ENCODE data around the gene CCDC50.

Gene CCDC50

DNA sequence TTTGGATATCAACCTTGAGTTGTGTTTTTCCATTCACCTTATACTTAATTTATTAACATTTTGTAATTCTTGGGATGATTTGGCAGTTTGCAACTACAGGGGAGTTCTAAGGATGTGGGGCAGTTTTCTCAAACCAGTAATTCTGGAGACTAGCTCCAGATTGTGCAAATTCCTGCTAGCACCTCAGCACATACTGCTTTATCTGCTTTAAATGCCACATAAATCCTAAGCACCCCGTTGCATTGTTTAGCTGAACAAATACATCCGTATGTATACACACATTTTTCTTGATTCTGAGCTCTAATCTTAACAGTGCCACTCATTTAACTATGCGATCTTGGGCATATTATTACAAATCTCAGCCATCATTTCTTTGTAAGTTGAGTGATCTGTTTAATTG, 18.0 kb downstream of the CCDC50 start:
- Histone ChIP-seq H3K27me3 (ENCODE audit: insufficient read depth, low read depth) (no peaks in the 10 kb centered on the region), H3K27ac (no peak overlapping the region), H3K9ac (no peak overlapping the region), H3K36me3 (ENCODE audit: insufficient read depth) (no peaks in the 10 kb centered on the region), H3K4me3 (IDR thresholded peaks at IDR 0.05; ENCODE audit: insufficient read depth, low read depth, low read length) (no peak overlapping the region), H4K20me1 (ENCODE audit: insufficient read depth) (peaks cover 17% of the 10 kb centered on the region), H3K79me2 (ENCODE audit: insufficient read depth, low read depth) (peaks cover 97% of the 10 kb centered on the region), H3K4me2 (no peak overlapping the region), H2AFZ (ENCODE audit: low read depth) (no peak overlapping the region), H3K4me1 (ENCODE audit: low read depth, poor library complexity, severe bottlenecking) (peaks cover 37% of the 10 kb centered on the region)
- TF ChIP-seq, protein P1, sequence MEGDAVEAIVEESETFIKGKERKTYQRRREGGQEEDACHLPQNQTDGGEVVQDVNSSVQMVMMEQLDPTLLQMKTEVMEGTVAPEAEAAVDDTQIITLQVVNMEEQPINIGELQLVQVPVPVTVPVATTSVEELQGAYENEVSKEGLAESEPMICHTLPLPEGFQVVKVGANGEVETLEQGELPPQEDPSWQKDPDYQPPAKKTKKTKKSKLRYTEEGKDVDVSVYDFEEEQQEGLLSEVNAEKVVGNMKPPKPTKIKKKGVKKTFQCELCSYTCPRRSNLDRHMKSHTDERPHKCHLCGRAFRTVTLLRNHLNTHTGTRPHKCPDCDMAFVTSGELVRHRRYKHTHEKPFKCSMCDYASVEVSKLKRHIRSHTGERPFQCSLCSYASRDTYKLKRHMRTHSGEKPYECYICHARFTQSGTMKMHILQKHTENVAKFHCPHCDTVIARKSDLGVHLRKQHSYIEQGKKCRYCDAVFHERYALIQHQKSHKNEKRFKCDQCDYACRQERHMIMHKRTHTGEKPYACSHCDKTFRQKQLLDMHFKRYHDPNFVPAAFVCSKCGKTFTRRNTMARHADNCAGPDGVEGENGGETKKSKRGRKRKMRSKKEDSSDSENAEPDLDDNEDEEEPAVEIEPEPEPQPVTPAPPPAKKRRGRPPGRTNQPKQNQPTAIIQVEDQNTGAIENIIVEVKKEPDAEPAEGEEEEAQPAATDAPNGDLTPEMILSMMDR (conservative IDR thresholded peaks at IDR 0.05; ENCODE audit: low read depth, low read length), result no peak

DNA sequence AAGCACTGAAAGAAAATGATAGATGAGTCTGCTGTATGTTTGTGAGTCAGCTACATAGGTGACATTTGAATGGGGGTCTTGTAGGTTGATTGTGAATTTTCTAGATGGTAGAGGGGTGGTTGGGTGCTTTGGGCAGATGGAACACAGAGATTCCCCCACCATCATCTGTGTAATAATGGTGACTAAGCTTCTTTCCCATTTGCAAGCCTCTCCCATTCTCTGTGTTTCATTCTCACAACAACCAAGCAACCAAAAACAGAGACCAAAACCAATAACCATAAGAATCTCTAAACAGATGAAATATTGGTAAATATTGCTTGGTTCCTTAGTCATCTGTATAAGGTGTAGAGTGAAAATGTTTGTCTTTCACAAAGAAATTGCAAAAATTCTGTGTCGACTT, 18.9 kb downstream of the CCDC50 start:
- Histone ChIP-seq H3K9ac (no peak overlapping the region), H4K20me1 (ENCODE audit: insufficient read depth) (peaks cover 13% of the 10 kb centered on the region), H3K4me3 (IDR thresholded peaks at IDR 0.05; ENCODE audit: insufficient read depth, low read depth, low read length) (no peak overlapping the region), H2AFZ (ENCODE audit: low read depth) (no peak overlapping the region), H3K27ac (no peak overlapping the region), H3K36me3 (ENCODE audit: insufficient read depth) (no peaks in the 10 kb centered on the region), H3K27me3 (ENCODE audit: insufficient read depth, low read depth) (no peaks in the 10 kb centered on the region), H3K79me2 (ENCODE audit: insufficient read depth, low read depth) (peaks cover 96% of the 10 kb centered on the region), H3K4me1 (ENCODE audit: low read depth, poor library complexity, severe bottlenecking) (peaks cover 37% of the 10 kb centered on the region), H3K4me2 (no peak overlapping the region)
- TF ChIP-seq, protein P1 (conservative IDR thresholded peaks at IDR 0.05; ENCODE audit: low read depth, low read length), result no peak

DNA sequence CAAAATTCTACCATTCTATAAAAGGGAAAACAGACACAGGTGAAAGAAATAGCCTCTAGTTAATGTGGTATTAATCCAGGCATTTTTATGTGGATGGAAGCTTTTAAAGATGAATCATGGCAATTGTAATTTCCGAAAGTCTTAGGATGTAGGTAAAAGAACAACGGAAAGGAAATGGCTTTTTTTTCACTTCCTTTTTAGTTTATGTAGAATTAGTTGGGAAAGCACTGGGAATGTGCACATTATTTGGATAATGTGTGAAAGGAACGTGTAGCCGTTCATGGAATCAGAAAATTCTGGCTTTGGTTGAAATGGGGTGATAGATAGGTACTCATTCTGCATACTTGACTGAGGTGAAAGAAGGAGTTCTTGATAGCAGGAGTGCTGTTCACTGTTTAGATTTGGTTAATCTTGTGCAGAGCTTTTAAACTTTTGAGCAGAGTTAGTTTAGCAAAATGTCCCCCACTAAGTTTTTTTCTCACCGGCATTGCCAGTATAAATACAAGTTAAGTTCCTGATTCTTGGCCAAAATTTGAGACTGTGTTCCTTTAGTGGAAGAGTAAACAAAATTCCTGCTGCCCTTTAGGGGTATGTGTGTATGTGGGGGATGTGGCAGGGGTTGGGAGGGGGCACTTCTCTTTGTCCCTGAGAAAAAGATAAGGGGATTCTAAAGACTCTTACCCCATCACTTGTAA, 21.3 kb downstream of the CCDC50 start:
- H3K4me3 ChIP-seq (IDR thresholded peaks at IDR 0.05; ENCODE audit: insufficient read depth, low read depth, low read length), result no peak overlapping the region
- H3K36me3 ChIP-seq (ENCODE audit: insufficient read depth), result no peaks in the 10 kb centered on the region
- no peak overlapping the region for H3K9ac ChIP-seq
- TF ChIP-seq, protein P1 (conservative IDR thresholded peaks at IDR 0.05; ENCODE audit: low read depth, low read length), result no peak
- no peak overlapping the region for H3K4me2 ChIP-seq
- peaks cover 13% of the 10 kb centered on the region for H4K20me1 ChIP-seq (ENCODE audit: insufficient read depth)
- peaks cover 27% of the 10 kb centered on the region for H3K4me1 ChIP-seq (ENCODE audit: low read depth, poor library complexity, severe bottlenecking)
- no peaks in the 10 kb centered on the region for H3K27me3 ChIP-seq (ENCODE audit: insufficient read depth, low read depth)
- H2AFZ ChIP-seq (ENCODE audit: low read depth), result no peak overlapping the region
- peaks cover 95% of the 10 kb centered on the region for H3K79me2 ChIP-seq (ENCODE audit: insufficient read depth, low read depth)
- no peak overlapping the region for H3K27ac ChIP-seq

DNA sequence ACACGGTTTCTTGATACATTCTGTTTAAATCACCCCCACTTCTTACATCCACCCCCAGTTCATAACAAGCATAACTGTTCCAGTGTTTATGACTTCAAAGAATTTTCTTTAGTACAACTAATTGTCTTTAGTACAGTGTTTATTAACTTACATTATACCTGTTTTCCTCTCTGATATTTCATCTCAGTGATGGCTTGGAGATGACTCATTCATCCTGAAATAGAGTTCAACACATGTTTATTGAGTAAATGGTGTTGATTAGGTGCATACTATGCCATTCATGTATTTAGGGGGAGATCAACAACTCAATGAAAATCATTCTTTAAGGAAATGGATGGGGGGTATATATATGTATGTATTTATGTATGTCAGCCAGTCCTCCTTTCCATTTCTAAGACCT, 22.8 kb downstream of the CCDC50 start:
- H3K79me2 ChIP-seq (ENCODE audit: insufficient read depth, low read depth), result peaks cover 90% of the 10 kb centered on the region
- TF ChIP-seq, protein P1 (conservative IDR thresholded peaks at IDR 0.05; ENCODE audit: low read depth, low read length), result no peak
- H3K4me3 ChIP-seq (IDR thresholded peaks at IDR 0.05; ENCODE audit: insufficient read depth, low read depth, low read length), result no peak overlapping the region
- peaks cover 13% of the 10 kb centered on the region for H4K20me1 ChIP-seq (ENCODE audit: insufficient read depth)
- H3K9ac ChIP-seq, result no peak overlapping the region
- H2AFZ ChIP-seq (ENCODE audit: low read depth), result no peak overlapping the region
- H3K4me1 ChIP-seq (ENCODE audit: low read depth, poor library complexity, severe bottlenecking), result peaks cover 22% of the 10 kb centered on the region
- H3K27ac ChIP-seq, result no peak overlapping the region
- H3K27me3 ChIP-seq (ENCODE audit: insufficient read depth, low read depth), result no peaks in the 10 kb centered on the region
- H3K36me3 ChIP-seq (ENCODE audit: insufficient read depth), result no peaks in the 10 kb centered on the region
- no peak overlapping the region for H3K4me2 ChIP-seq
